Stimulated activated naive CD4-positive, alpha-beta T cell (primary cell): ENCODE results near the gene AGR3.

Experiments used
- DNase-seq, 6 experiments: peaks; one replicate each; lab custom pipeline; 2025; lab: John Stamatoyannopoulos, UW

AGR3 gene

DNA sequence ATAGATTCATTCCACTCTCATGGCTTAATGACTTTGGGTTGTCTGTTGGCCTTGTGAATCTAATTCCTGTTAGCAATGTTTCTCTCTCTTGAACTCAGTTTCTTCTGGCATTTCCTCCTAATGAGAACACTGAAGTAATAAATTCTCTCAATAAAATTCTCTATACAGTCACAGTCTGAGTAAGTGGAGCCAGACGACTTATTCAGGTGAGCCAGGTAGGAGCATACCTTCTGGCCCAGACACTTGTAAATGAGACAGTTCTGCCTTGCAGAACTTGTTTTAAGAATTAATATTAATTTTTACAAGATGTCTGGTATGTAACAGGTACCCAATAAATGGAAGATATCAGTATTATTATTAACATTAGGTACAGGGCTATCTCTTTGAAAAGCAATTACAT lies 48.4 kb downstream of the AGR3 start:
- DNase-seq: no peak

GRCh38 chr7:16826060-16826459 lies 55.7 kb downstream of the AGR3 start:
- no peak for DNase-seq

GRCh38 chr7:16822029-16822428 lies 59.8 kb downstream of the AGR3 start:
- no peak for DNase-seq

DNA sequence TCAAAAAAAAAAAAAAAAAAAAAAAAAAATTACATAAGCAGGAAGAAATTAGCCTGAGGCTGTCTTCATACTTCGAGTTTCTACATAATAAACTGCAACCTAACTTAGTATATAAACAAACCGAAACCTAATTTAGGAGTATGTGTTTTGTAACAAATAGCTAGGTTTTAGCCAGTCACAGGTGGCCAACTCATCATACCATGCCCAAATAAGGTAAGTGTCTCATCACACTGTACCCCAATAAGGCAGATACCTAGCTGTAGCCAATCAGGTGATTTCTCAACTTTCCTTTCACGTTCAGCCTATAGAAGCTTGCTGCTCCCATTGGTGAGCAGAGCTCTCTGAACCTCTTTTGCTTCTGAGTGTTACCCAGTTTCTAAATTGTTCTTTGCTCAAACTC lies 63.1 kb downstream of the AGR3 start:
- DNase-seq: no peak

GRCh38 chr7:16817536-16817935 lies 64.2 kb downstream of the AGR3 start:
- DNase-seq: no peak

GRCh38 chr7:16816824-16817223 lies 65.0 kb downstream of the AGR3 start:
- DNase-seq: no peak

DNA sequence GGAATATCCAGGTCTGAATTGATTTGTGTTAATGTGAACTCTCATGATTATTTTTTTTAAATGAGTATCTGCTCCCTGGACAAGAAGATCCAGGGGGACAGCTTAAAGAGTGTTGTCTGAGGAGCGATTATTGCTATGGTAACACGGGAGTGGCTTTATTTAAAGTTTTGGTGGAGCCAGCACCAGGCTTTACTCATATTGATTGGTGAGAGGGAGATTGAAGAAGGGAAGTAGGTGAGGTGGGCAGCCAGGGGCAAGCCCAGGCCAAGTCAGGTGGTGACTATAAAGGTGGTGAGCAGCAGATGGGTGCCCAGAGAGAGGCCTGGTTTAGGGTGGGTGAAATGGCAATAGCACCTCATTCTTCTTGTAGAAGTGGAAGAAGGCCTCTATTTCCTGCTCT lies 66.8 kb downstream of the AGR3 start:
- DNase-seq: no peak

GRCh38 chr7:16813232-16813616 lies 68.6 kb downstream of the AGR3 start:
- DNase-seq: no peak

- DNase-seq: no peak
Measured at GRCh38 chr7:16812542-16813231, 69.1 kb downstream of the AGR3 start.

DNA sequence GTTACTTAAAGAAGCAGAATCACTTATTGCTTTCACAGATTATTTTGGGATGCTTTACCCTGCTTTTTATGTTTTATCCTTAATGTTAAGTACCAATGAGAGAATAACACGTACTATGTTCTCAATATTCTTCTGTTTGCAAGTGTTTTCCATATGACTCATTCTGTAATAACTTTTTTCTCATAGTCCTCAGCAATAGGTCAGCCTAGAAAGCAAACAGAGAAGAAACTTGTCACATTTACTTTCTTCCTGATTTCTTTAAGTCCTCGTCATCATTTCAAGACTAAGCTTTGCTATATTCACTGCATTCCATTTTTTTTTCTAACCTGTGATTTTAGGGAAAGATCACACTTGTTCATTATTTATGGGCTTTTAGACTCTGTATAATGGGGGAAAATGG lies 70.2 kb downstream of the AGR3 start:
- DNase-seq: no peak

DNA sequence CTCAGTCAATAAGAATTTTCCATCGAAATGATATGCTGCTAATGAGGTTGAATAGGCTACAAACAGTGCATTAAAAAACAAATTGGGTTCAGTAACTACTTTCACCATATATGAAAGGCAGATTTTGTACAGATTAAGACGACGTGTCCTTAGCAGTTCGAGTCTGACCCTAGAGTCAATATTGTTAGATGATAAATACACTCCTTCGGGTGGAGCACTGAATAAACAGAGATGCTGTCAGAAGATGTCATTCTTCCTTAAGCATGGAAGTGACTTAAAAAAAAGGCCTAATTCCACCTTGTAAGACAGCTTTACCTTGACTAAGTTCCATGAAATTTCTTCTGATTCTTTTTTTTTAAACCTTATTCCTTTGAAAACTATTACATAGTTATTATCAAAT lies 71.2 kb downstream of the AGR3 start:
- DNase-seq: no peak

- DNase-seq: no peak
Measured at GRCh38 chr7:16810112-16810511, 71.7 kb downstream of the AGR3 start.
